PC-3 (cell line): ENCODE results near the gene ARRB2. TPM values are rescaled to one million over a fixed set of nuclear protein-coding genes. Genes with fewer than 3 reads are reported as not detected.

Experiments
- ATAC-seq: fragments of 200-7000 bp; cut with Tn5 transposase; 2 replicates; pipeline ENCODE4 v1.9.1; 2020; ENCODE audit warnings: mild to moderate bottlenecking, moderate library complexity
- BruUV-seq: library from RNA; stranded (reverse); fragments of 400-500 nt; replicated peaks from 2 replicates; lab custom pipeline; 2021; lab: Mats Ljungman, UMichigan
- CTCF ChIA-PET: fragments of 300-600 bp; sonication (Branson Sonifier 250); formaldehyde crosslinking; loops from one replicate; lab custom pipeline; 2022; ENCODE audit warnings: antibody characterized with exemption; lab: Charles Lee
- POLR2A ChIA-PET: fragments of 300-600 bp; sonication (Branson Sonifier 250); formaldehyde crosslinking; loops from one replicate; lab custom pipeline; 2022; ENCODE audit warnings: antibody characterized with exemption; ENCODE audit not compliant: unreplicated experiment; lab: Charles Lee
- DNase-seq: peaks from one replicate; pipeline ENCODE4 v3.0.0-alpha.2; 2015
- H2AFZ ChIP-seq: fragments of 300-600 bp; sonication (generic); 2 replicates; pipeline ENCODE4 v1.6.0; 2016; ENCODE audit warnings: antibody characterized with exemption, low read length
- H3F3A ChIP-seq: fragments of 300-600 bp; sonication (generic); one replicate; pipeline ENCODE4 v1.6.0; 2017; ENCODE audit warnings: antibody characterized with exemption, low read length, control low read depth, mild to moderate bottlenecking; ENCODE audit not compliant: unreplicated experiment
- H3K27ac ChIP-seq: fragments of 300-600 bp; sonication (generic); 2 replicates; pipeline ENCODE4 v1.5.1; 2016; ENCODE audit warnings: mild to moderate bottlenecking, low read length
- H3K27me3 ChIP-seq: fragments of 300-600 bp; sonication (generic); 2 replicates; pipeline ENCODE4 v1.6.1; 2016; ENCODE audit warnings: low read length, mixed read lengths
- H3K36me3 ChIP-seq: fragments of 300-600 bp; sonication (generic); 2 replicates; pipeline ENCODE4 v1.6.1; 2016; ENCODE audit warnings: low read depth, mixed run types, low read length, mixed read lengths
- H3K4me1 ChIP-seq: fragments of 300-600 bp; sonication (generic); 2 replicates; pipeline ENCODE4 v1.5.1; 2016; ENCODE audit warnings: low read length; ENCODE audit not compliant: insufficient read depth
- H3K4me2 ChIP-seq: fragments of 300-600 bp; sonication (generic); 2 replicates; pipeline ENCODE4 v1.6.0; 2016; ENCODE audit warnings: low read length
- H3K4me3 ChIP-seq: fragments of 300-600 bp; sonication (generic); 2 replicates; pipeline ENCODE4 v1.5.1; 2016; ENCODE audit warnings: mild to moderate bottlenecking, low read length, mixed read lengths
- H3K79me2 ChIP-seq: fragments of 300-600 bp; sonication (generic); 2 replicates; pipeline ENCODE4 v1.6.1; 2017; ENCODE audit warnings: low read length, mixed read lengths
- H3K9ac ChIP-seq: fragments of 300-600 bp; sonication (generic); 2 replicates; pipeline ENCODE4 v1.6.0; 2016; ENCODE audit warnings: mild to moderate bottlenecking, low read length
- H3K9me2 ChIP-seq: fragments of 300-600 bp; sonication (generic); replicated peaks from 2 replicates; pipeline ENCODE4 v1.6.1; 2016; ENCODE audit warnings: mixed run types, low read length, mixed read lengths
- H3K9me3 ChIP-seq: fragments of 300-600 bp; sonication (generic); 2 replicates; pipeline ENCODE4 v1.6.1; 2016; ENCODE audit warnings: low read length, mixed read lengths
- H4K20me1 ChIP-seq: fragments of 300-600 bp; sonication (generic); 2 replicates; pipeline ENCODE4 v1.6.1; 2016; ENCODE audit warnings: low read length, mixed read lengths
- CTCF ChIP-seq: fragments of 300-600 bp; sonication (generic); conservative IDR thresholded peaks from 2 replicates; pipeline ENCODE4 v1.5.1; 2017; ENCODE audit warnings: antibody characterized with exemption, low read depth, mild to moderate bottlenecking, low read length
- EZH2 ChIP-seq: fragments of 300-600 bp; sonication (generic); IDR thresholded peaks from one replicate; pipeline ENCODE4 v1.6.1; 2017; ENCODE audit warnings: antibody characterized with exemption, mild to moderate bottlenecking, low read length; ENCODE audit not compliant: unreplicated experiment
- EZH2phosphoT487 ChIP-seq: fragments of 300-600 bp; sonication (generic); IDR thresholded peaks from 2 replicates; pipeline ENCODE4 v1.6.1; 2018; ENCODE audit warnings: mild to moderate bottlenecking, antibody characterized with exemption, low read length, borderline replicate concordance
- intact Hi-C: fragments of 100-400 bp; cut with micrococcal nuclease; formaldehyde crosslinking; loops from 2 replicates; pipeline ENCODE4 v1.9.0; 2023
- total RNA-seq: library from RNA; depleted of rRNA; stranded (reverse); fragments of >200 nt; gene quantifications from 2 replicates; pipeline ENCODE4 v1.2.3, GENCODE V29; 2014

The ARRB2 gene
- total RNA-seq, 1 experiment from 2014 or later, result 28.1 TPM

DNA sequence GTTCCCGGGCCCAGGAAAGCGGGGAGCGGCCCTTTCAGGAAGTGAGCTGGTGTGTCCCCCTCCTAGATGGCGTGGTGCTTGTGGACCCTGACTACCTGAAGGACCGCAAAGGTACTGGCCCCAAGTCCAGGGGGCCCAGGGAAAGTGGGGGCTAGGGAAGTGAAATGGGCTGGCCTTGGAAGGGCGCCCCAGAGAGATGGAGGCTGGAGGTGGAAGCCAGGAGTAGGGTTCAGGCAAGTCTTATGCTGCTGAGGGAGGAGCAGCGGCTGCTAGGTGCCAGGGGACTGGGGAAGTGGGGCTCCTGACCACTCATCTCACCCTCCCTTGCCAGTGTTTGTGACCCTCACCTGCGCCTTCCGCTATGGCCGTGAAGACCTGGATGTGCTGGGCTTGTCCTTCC is 5.6 kb downstream of the ARRB2 start:
- Histone ChIP-seq H3K4me1 (peaks cover 5% of the 10 kb centered on the region), H3K36me3 (no peaks in the 10 kb centered on the region), H3K9ac (no peak overlapping the region), H3K79me2 (peaks cover 16% of the 10 kb centered on the region), H3K4me3 (no peak overlapping the region), H3K27ac (no peak overlapping the region), H3K9me2 (no peaks in the 10 kb centered on the region), H4K20me1 (no peaks in the 10 kb centered on the region), H3F3A (no peaks in the 10 kb centered on the region), H3K27me3 (no peaks in the 10 kb centered on the region), H2AFZ (no peak overlapping the region), H3K4me2 (no peak overlapping the region), H3K9me3 (no peaks in the 10 kb centered on the region)
- intact Hi-C loops, result no loop called here
- no peak for ATAC-seq
- no peak for TF ChIP-seq CTCF
- no peak for TF ChIP-seq EZH2
- no peak for TF ChIP-seq EZH2phosphoT487
- ChIA-PET CTCF (no interaction called here), POLR2A (no interaction called here)
- no TSS peak for BruUV-seq
- no peak for DNase-seq

- intact Hi-C loops, result no loop called here
- Histone ChIP-seq H3K9ac (no peak overlapping the region), H3K79me2 (no peaks in the 10 kb centered on the region), H3K27ac (no peak overlapping the region), H2AFZ (no peak overlapping the region), H3K4me3 (no peak overlapping the region), H3K9me2 (no peaks in the 10 kb centered on the region), H3F3A (no peaks in the 10 kb centered on the region), H3K4me2 (no peak overlapping the region), H3K36me3 (no peaks in the 10 kb centered on the region), H3K27me3 (no peaks in the 10 kb centered on the region), H3K4me1 (peaks cover 12% of the 10 kb centered on the region), H4K20me1 (no peaks in the 10 kb centered on the region), H3K9me3 (no peaks in the 10 kb centered on the region)
- POLR2A ChIA-PET, result no interaction called here
- no peak for ATAC-seq
- no TSS peak for BruUV-seq
- no peak for DNase-seq
- TF ChIP-seq EZH2phosphoT487, result no peak
- no peak for TF ChIP-seq CTCF
- no peak for TF ChIP-seq EZH2
- CTCF ChIA-PET, result no interaction called here
Observed at GRCh38 chr17:4717791-4718190, 7.4 kb downstream of the ARRB2 start.

DNA sequence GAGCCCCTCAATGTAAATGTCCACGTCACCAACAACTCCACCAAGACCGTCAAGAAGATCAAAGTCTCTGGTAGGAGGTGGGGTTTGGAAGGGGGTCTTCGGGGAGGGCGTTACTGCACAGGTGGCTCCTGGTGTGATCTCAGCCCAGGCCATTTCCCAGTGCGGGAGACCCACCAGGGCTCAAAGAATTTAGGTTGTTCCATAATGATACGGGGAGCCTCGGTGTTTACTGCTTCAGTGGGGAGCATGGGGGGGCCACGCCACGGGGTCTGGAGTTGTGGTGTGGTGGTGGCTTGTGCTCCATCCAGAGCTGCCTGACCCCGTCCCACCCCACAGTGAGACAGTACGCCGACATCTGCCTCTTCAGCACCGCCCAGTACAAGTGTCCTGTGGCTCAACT is 7.8 kb downstream of the ARRB2 start:
- no peaks in the 10 kb centered on the region for H3K36me3 ChIP-seq
- no TSS peak for BruUV-seq
- no peak overlapping the region for H2AFZ ChIP-seq
- H4K20me1 ChIP-seq, result no peaks in the 10 kb centered on the region
- TF ChIP-seq EZH2, result no peak
- no peak for TF ChIP-seq CTCF
- no peak for TF ChIP-seq EZH2phosphoT487
- no peak overlapping the region for H3K4me2 ChIP-seq
- no peaks in the 10 kb centered on the region for H3K9me3 ChIP-seq
- POLR2A ChIA-PET, result no interaction called here
- no peak overlapping the region for H3K4me3 ChIP-seq
- H3K4me1 ChIP-seq, result peaks cover 12% of the 10 kb centered on the region
- no peaks in the 10 kb centered on the region for H3K9me2 ChIP-seq
- DNase-seq (no peak), ATAC-seq (no peak)
- no peaks in the 10 kb centered on the region for H3K27me3 ChIP-seq
- no peaks in the 10 kb centered on the region for H3F3A ChIP-seq
- H3K79me2 ChIP-seq, result no peaks in the 10 kb centered on the region
- no peak overlapping the region for H3K9ac ChIP-seq
- CTCF ChIA-PET, result no interaction called here
- no peak overlapping the region for H3K27ac ChIP-seq
- intact Hi-C loops, result no loop called here
